Nephron (organoid): ENCODE measurements around the gene HIVEP2.

Experiments
- H3K27ac Mint-ChIP-seq, 3 experiments: 2 replicates each; pipeline ENCODE4 v1.8.0; 2020; ENCODE audit warnings: mixed read lengths in 3 of 3, mild to moderate bottlenecking in 2 of 3, moderate library complexity in 1 of 3
- H3K27me3 Mint-ChIP-seq: 2 replicates; pipeline ENCODE4 v1.8.0; 2021; ENCODE audit warnings: low read depth, mild to moderate bottlenecking, moderate library complexity, mixed read lengths
- H3K36me3 Mint-ChIP-seq: 2 replicates; pipeline ENCODE4 v1.8.0; 2020; ENCODE audit warnings: low read depth, mixed read lengths
- H3K4me1 Mint-ChIP-seq: 2 replicates; pipeline ENCODE4 v1.8.0; 2020; ENCODE audit warnings: mixed read lengths
- H3K4me3 Mint-ChIP-seq, 3 experiments: 2 replicates each; pipeline ENCODE4 v1.8.0; 2020; ENCODE audit warnings: mild to moderate bottlenecking in 3 of 3, mixed read lengths in 3 of 3, moderate library complexity in 2 of 3
- H3K9me3 Mint-ChIP-seq: 2 replicates; pipeline ENCODE4 v1.8.0; 2020; ENCODE audit warnings: mixed read lengths
- TF ChIP-seq, protein P1 (sequence below), 3 experiments: fragments of 200-600 bp; sonication (generic); IDR thresholded peaks; one replicate each; pipeline ENCODE4 v1.5.0; 2021; ENCODE audit warnings: antibody characterized with exemption in 3 of 3; ENCODE audit not compliant: unreplicated experiment in 3 of 3

Gene HIVEP2

DNA sequence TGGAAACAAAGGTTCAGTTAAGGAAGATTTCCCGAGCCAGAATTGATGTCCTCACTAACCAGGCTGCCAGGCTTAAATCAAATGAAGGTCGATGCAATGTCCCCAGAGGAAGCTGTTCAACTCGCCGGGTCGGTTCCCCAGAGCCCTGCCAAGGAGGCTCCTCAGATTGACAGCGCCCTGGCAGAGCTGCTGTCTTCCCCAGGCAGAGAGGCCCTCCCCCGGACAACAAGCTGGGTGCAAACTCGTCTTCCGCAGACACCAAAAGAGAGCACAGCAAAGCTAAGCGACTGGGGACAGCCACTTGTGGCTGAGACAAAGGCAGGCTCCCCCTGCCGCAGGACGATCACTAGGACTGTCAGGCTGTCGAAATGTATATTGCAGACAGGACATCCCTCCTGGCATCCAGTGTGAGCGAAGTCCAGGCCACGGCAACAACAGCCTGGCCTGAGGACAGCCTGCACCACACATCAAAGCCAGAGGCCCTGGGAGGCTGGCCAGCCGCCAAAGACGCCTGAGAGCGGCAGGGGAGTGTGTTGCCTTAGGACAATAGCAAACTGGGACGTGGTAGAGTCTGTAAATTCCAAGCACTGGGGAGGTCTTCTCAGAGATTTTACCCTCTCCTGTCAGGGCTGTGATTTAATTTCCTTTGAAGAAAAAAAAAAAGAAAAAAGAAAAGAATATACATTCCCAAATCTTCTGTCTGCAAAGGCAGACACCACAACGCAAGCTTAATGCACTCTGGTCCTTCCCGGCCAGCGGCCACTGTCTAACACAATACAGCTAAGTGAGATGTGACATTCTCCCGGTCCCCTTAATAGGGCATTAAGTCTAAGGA lies 99.1 kb downstream of the HIVEP2 start:
- Mint-ChIP-seq H3K36me3 (no peaks in the 10 kb centered on the region), H3K27me3 (no peaks in the 10 kb centered on the region), H3K9me3 (no peaks in the 10 kb centered on the region), H3K27ac (peak overlapping the region; percentile 88 to 95 (median 95)), H3K4me3 (peak overlapping the region; percentile 70 to 76 (median 71)), H3K4me1 (peaks cover 80% of the 10 kb centered on the region)
- TF ChIP-seq, protein P1, sequence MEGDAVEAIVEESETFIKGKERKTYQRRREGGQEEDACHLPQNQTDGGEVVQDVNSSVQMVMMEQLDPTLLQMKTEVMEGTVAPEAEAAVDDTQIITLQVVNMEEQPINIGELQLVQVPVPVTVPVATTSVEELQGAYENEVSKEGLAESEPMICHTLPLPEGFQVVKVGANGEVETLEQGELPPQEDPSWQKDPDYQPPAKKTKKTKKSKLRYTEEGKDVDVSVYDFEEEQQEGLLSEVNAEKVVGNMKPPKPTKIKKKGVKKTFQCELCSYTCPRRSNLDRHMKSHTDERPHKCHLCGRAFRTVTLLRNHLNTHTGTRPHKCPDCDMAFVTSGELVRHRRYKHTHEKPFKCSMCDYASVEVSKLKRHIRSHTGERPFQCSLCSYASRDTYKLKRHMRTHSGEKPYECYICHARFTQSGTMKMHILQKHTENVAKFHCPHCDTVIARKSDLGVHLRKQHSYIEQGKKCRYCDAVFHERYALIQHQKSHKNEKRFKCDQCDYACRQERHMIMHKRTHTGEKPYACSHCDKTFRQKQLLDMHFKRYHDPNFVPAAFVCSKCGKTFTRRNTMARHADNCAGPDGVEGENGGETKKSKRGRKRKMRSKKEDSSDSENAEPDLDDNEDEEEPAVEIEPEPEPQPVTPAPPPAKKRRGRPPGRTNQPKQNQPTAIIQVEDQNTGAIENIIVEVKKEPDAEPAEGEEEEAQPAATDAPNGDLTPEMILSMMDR (IDR thresholded peaks at IDR 0.05; ENCODE audit: unreplicated experiment in 3 of 3), result no peak

DNA sequence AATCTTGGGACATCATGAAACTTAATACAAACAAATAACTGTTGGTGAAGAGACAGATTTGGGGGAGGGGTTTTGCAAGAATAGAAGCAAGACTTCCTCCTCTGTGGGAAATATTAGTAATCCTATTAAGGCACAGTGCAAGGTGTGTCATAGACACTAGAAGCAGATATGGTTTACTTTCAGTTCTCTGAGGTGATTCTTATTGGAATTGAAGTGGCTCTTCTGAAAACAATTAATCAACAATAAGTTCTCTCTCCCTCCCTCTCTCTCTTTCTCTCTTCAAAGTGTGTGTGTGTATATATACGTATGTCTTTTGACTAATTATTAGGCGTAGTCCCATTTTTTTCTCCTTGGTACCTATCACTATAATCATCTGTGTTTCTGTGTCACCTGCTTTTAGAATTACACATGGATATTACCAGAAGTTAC lies 99.8 kb downstream of the HIVEP2 start:
- H3K4me1 Mint-ChIP-seq, result peaks cover 75% of the 10 kb centered on the region
- peak overlapping the region; percentile 70 to 76 (median 71) for H3K4me3 Mint-ChIP-seq
- no peaks in the 10 kb centered on the region for H3K36me3 Mint-ChIP-seq
- TF ChIP-seq, protein P1 (IDR thresholded peaks at IDR 0.05; ENCODE audit: unreplicated experiment in 3 of 3), result no peak
- H3K9me3 Mint-ChIP-seq, result no peaks in the 10 kb centered on the region
- H3K27me3 Mint-ChIP-seq, result no peaks in the 10 kb centered on the region
- peak overlapping the region; percentile 88 to 95 (median 95) for H3K27ac Mint-ChIP-seq

DNA sequence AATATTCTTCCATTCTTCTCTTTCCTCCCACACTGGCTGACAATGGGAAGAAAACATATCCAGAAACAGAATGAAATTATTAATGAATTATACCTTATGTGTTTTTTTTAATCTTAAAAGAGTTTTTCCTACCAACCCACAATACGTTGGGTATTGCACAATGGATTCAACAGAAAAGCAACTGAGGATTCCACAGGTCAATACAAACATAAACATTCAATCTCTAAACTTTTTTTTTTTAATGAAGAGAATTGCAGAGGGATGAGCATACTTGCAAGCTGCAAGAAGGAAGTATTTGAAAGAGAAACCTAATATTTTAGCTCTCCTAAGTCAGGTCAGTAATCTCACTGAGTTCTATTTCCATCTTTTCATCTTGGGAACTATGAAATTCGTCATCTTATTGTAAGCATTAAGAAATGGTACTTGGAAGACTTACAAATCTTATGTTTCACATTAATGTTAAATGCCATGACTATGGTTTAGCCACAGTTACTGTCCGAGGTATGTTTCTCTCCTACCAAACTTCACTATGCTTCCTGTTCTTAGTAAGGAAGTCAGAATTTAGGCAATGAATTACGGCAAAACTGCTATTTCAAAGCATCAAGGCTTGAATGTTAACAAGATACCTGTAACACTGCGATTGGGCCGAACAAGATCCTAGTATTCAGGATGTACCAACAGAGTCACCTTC lies 100.8 kb downstream of the HIVEP2 start:
- peak overlapping the region in 2 of 3 experiments; percentile 2 to 34 for H3K4me3 Mint-ChIP-seq
- no peaks in the 10 kb centered on the region for H3K9me3 Mint-ChIP-seq
- TF ChIP-seq, protein P1 (IDR thresholded peaks at IDR 0.05; ENCODE audit: unreplicated experiment in 3 of 3), result no peak
- H3K36me3 Mint-ChIP-seq, result no peaks in the 10 kb centered on the region
- H3K4me1 Mint-ChIP-seq, result peaks cover 70% of the 10 kb centered on the region
- no peaks in the 10 kb centered on the region for H3K27me3 Mint-ChIP-seq
- H3K27ac Mint-ChIP-seq, result peak overlapping the region; percentile 88 to 95 (median 95)

DNA sequence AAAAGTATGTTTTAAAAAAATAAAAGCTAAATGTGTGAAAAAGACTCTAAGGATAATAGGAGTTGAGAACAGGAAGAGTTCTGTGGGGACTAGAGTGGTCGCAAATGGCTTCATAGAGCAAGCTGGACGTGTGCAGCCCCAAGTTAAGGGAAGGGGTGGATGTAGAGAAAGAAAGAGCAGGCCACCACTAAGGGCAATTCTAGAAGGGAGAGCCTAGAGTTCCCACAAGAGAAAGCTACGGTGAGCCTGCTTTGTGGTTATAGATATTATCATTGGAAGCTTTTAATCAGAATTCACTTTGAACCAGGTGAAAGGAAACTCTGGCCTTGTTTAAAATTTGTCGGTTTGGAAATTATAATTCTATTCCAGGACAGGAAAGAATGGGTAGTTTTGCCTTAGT lies 101.6 kb downstream of the HIVEP2 start:
- no peaks in the 10 kb centered on the region for H3K36me3 Mint-ChIP-seq
- H3K4me3 Mint-ChIP-seq, result peak overlapping the region in 1 of 3 experiments; percentile 16
- H3K9me3 Mint-ChIP-seq, result no peaks in the 10 kb centered on the region
- H3K27ac Mint-ChIP-seq, result peak overlapping the region; percentile 55 to 88 (median 80)
- H3K4me1 Mint-ChIP-seq, result peaks cover 64% of the 10 kb centered on the region
- no peaks in the 10 kb centered on the region for H3K27me3 Mint-ChIP-seq
- TF ChIP-seq, protein P1 (IDR thresholded peaks at IDR 0.05; ENCODE audit: unreplicated experiment in 3 of 3), result no peak

DNA sequence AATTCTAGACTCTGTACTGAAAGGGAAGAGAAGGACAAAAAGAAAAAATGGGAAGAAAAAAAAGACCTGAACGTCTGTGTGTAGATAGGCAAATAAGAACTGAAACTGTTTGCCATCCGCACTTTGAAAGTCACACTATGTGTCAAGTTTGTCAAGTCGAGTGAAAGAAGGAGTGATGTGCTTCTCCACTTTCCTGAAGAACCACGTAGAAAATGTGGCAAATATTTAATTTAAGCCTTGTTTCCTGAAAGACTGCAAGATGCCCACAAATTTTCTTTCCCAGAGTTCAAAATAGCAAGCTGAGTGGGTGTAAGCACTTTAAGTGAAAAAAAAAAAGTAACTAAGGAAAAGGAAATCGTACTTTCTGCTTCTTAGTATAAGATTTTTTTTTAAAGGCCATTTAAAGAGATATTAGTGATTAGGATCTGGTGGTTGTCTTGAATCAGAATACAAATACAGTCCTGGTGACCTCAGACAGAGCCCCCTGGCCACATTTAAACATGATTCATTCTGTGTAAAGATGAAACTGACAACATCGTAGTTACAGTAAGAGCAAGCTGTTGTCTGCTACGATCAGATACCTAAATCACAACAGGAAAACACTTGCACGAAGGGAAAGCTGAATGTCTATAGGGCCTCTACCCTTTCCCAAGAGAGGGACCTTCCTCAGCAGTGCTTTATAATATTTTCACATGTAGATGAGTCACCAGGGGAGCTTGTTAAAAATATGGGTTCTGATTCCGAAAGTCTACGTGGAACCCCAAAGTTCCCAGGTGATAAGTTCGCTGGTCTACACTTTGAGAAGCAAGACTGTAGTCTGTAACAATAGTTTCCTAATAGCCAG lies 102.3 kb downstream of the HIVEP2 start:
- H3K4me1 Mint-ChIP-seq, result peaks cover 58% of the 10 kb centered on the region
- TF ChIP-seq, protein P1 (IDR thresholded peaks at IDR 0.05; ENCODE audit: unreplicated experiment in 3 of 3), result no peak
- peak overlapping the region; percentile 55 to 88 (median 80) for H3K27ac Mint-ChIP-seq
- no peaks in the 10 kb centered on the region for H3K9me3 Mint-ChIP-seq
- peak overlapping the region in 2 of 3 experiments; percentile 21 to 24 for H3K4me3 Mint-ChIP-seq
- no peaks in the 10 kb centered on the region for H3K27me3 Mint-ChIP-seq
- no peaks in the 10 kb centered on the region for H3K36me3 Mint-ChIP-seq
